ENCODE results near the gene PIBF1.
"Not testable (repeated sequence)": the region's sequence is repeated elsewhere in the genome, so short reads cannot be mapped to it uniquely, and the experiment has no call there.

The PIBF1 gene

DNA sequence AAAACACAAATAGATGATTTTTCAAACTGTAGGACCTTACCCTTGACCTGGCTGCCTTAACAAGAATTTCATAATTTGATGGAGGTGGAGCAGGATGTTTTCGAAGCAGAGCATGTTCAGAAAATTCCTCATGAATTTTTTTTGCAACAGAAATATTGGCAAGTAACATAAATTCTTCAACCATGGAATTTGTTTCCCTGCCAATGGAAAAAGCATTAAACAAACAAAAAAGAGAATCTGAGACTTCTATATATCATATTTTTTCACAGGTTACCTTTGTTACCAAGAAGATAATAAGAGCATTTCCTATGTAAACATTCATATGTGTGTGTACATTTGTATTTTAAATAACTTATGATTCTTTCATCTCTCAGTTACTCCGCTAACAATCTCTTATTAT, 18.5 kb upstream of the PIBF1 start:
- no peak overlapping the region for H3K4me3 ChIP-seq (IDR thresholded peaks at IDR 0.05; ENCODE audit: insufficient read depth, low read depth, low read length)
- H3K4me2 ChIP-seq: no peak overlapping the region
- TF ChIP-seq, protein P1, sequence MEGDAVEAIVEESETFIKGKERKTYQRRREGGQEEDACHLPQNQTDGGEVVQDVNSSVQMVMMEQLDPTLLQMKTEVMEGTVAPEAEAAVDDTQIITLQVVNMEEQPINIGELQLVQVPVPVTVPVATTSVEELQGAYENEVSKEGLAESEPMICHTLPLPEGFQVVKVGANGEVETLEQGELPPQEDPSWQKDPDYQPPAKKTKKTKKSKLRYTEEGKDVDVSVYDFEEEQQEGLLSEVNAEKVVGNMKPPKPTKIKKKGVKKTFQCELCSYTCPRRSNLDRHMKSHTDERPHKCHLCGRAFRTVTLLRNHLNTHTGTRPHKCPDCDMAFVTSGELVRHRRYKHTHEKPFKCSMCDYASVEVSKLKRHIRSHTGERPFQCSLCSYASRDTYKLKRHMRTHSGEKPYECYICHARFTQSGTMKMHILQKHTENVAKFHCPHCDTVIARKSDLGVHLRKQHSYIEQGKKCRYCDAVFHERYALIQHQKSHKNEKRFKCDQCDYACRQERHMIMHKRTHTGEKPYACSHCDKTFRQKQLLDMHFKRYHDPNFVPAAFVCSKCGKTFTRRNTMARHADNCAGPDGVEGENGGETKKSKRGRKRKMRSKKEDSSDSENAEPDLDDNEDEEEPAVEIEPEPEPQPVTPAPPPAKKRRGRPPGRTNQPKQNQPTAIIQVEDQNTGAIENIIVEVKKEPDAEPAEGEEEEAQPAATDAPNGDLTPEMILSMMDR (conservative IDR thresholded peaks at IDR 0.05; ENCODE audit: low read depth, low read length): no peak
- H3K36me3 ChIP-seq (ENCODE audit: insufficient read depth): no peaks in the 10 kb centered on the region
- no peaks in the 10 kb centered on the region for H3K79me2 ChIP-seq (ENCODE audit: insufficient read depth, low read depth)
- no peak overlapping the region for H3K27ac ChIP-seq
- no peaks in the 10 kb centered on the region for H3K4me1 ChIP-seq (ENCODE audit: low read depth, poor library complexity, severe bottlenecking)
- H4K20me1 ChIP-seq (ENCODE audit: insufficient read depth): no peaks in the 10 kb centered on the region
- H2AFZ ChIP-seq (ENCODE audit: low read depth): no peak overlapping the region
- H3K27me3 ChIP-seq (ENCODE audit: insufficient read depth, low read depth): no peaks in the 10 kb centered on the region
- no peak overlapping the region for H3K9ac ChIP-seq

DNA sequence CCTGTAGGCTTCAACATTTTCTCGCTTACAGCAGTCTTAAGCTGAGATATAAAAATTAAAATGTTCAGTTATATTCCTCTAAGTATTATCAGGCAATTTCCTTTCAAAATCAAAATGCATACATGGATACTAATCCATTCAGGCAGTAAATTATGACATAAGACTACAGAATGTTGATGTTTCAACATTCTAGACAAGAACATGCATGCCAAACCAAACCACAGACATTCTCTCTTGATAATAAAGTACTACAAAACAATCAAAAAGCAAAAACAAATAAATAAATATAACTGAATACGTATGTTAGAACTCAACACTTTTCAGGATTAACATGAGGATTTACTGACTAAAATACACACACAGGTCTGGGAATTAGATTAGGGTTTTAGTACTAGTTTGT, 7.9 kb upstream of the PIBF1 start:
- Histone ChIP-seq H3K4me2 (no peak overlapping the region), H2AFZ (ENCODE audit: low read depth) (no peak overlapping the region), H3K36me3 (ENCODE audit: insufficient read depth) (no peaks in the 10 kb centered on the region), H4K20me1 (ENCODE audit: insufficient read depth) (no peaks in the 10 kb centered on the region), H3K4me1 (ENCODE audit: low read depth, poor library complexity, severe bottlenecking) (no peaks in the 10 kb centered on the region), H3K27ac (no peak overlapping the region), H3K9ac (no peak overlapping the region), H3K4me3 (IDR thresholded peaks at IDR 0.05; ENCODE audit: insufficient read depth, low read depth, low read length) (no peak overlapping the region), H3K79me2 (ENCODE audit: insufficient read depth, low read depth) (peaks cover under 1% of the 10 kb centered on the region; the same call in 1 of the 2 replicates), H3K27me3 (ENCODE audit: insufficient read depth, low read depth) (no peaks in the 10 kb centered on the region)
- TF ChIP-seq, protein P1 (conservative IDR thresholded peaks at IDR 0.05; ENCODE audit: low read depth, low read length): no peak

DNA sequence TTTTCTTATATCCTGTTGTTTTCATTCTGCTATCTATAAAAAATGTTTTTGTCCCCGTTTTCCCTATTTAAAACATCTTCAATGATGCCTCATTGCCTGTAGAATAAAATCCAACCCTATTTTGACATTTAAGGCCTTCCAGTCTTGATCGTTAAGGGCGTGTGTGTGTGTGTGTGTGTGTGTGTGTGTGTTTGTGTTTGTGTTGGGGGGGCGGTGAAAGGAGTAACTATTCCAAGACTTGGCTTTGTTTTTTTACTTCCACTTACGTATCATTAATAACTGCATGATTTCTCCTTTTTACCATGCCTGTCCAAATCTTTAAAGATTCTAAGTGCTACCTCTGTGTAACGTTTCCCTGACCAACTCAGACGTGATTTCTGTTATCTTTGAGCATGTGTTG, 784 bp downstream of the PIBF1 start:
- TF ChIP-seq, protein P1 (conservative IDR thresholded peaks at IDR 0.05; ENCODE audit: low read depth, low read length): no peak
- Histone ChIP-seq H3K27ac (peak overlapping the region; percentile 71), H3K4me3 (IDR thresholded peaks at IDR 0.05; ENCODE audit: insufficient read depth, low read depth, low read length) (no peak overlapping the region), H2AFZ (ENCODE audit: low read depth) (peak overlapping the region; percentile 42), H3K4me2 (peak overlapping the region; percentile 51), H3K4me1 (ENCODE audit: low read depth, poor library complexity, severe bottlenecking) (peaks cover 20% of the 10 kb centered on the region), H3K36me3 (ENCODE audit: insufficient read depth) (no peaks in the 10 kb centered on the region), H3K9ac (peak overlapping the region; percentile 73; the same call in 1 of the 2 replicates), H3K27me3 (ENCODE audit: insufficient read depth, low read depth) (no peaks in the 10 kb centered on the region), H3K79me2 (ENCODE audit: insufficient read depth, low read depth) (peaks cover 42% of the 10 kb centered on the region), H4K20me1 (ENCODE audit: insufficient read depth) (no peaks in the 10 kb centered on the region)

DNA sequence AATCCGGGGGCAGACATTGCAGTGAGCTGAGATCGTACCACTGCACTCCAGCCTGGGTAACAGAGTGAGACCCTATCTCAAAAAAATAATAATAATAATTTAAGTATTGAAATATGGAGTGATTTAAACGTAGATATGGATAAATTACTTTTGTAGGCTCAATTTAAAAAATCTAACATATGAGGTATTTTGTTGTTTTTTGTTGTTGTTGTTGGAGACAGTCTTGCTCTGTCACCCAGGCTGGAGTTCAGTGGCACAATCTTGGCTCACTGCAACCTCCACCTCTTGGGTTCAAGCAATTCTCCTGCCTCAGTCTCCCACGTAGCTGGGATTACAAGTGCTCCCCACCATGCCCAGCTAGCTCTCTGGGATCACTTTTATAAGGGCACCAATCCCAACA, 2.7 kb downstream of the PIBF1 start:
- not testable (repeated sequence) for H3K27ac ChIP-seq, H3K9ac ChIP-seq

DNA sequence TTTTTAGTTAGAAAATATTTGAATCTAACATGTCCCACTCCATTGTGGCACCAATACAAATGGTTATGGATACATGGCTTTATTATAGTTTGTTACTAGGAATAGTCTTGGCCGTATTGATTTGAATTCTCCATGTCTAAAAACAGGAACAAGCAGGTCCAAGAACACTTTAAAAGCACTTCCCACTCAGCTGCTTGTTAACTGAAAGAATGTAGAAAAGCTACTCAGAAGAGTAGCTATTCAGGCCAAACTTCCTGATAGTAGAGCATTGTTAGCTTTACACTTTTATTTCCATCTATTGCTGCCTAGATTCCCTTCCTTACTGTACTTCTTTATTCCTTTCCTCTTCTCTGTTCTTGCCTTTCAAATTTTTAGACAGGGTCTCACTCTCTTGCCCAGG, 6.9 kb downstream of the PIBF1 start:
- Histone ChIP-seq H3K27ac (no peak overlapping the region), H3K9ac (no peak overlapping the region), H4K20me1 (ENCODE audit: insufficient read depth) (no peaks in the 10 kb centered on the region), H3K4me2 (no peak overlapping the region), H3K36me3 (ENCODE audit: insufficient read depth) (no peaks in the 10 kb centered on the region), H3K4me1 (ENCODE audit: low read depth, poor library complexity, severe bottlenecking) (peaks cover 9% of the 10 kb centered on the region), H3K27me3 (ENCODE audit: insufficient read depth, low read depth) (no peaks in the 10 kb centered on the region), H2AFZ (ENCODE audit: low read depth) (no peak overlapping the region), H3K4me3 (IDR thresholded peaks at IDR 0.05; ENCODE audit: insufficient read depth, low read depth, low read length) (no peak overlapping the region), H3K79me2 (ENCODE audit: insufficient read depth, low read depth) (peaks cover 2% of the 10 kb centered on the region; the same call in 1 of the 2 replicates)
- TF ChIP-seq, protein P1 (conservative IDR thresholded peaks at IDR 0.05; ENCODE audit: low read depth, low read length): no peak

More for the DNA sequence above, 2.7 kb downstream of the PIBF1 start:
- not testable (repeated sequence) for H3K4me2 ChIP-seq; H3K27me3 ChIP-seq (ENCODE audit: insufficient read depth, low read depth); H3K36me3 ChIP-seq (ENCODE audit: insufficient read depth); H3K4me3 ChIP-seq (IDR thresholded peaks at IDR 0.05; ENCODE audit: insufficient read depth, low read depth, low read length); H4K20me1 ChIP-seq (ENCODE audit: insufficient read depth); H2AFZ ChIP-seq (ENCODE audit: low read depth)
- peaks cover 20% of the 10 kb centered on the region for H3K4me1 ChIP-seq (ENCODE audit: low read depth, poor library complexity, severe bottlenecking)
- peaks cover 34% of the 10 kb centered on the region for H3K79me2 ChIP-seq (ENCODE audit: insufficient read depth, low read depth)

Data from KMS-11 (cell line).